ENCODE measurements around the gene C2CD5.
"Not testable (repeated sequence)": the region's sequence is repeated elsewhere in the genome, so short reads cannot be mapped to it uniquely, and the experiment has no call there.

The C2CD5 gene

DNA sequence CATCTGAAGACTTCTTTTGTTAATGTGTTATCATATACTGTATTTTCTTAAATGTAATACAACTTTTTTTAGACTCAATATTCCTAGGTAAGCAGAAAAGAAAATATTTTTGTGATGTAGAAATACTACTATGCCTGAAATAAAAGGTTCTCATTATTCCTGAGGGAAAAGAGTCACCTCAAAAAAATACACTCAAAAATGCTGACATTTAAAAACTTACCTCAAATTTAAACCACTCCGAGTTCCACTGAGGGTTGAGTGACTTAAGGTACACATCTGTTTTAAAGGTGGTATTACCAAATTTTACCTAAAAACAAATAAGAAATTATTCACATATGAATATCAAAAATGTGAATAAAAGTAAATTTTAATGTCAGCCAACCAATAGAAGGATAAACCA, 9.3 kb downstream of the C2CD5 start:
- no peak for DNase-seq

DNA sequence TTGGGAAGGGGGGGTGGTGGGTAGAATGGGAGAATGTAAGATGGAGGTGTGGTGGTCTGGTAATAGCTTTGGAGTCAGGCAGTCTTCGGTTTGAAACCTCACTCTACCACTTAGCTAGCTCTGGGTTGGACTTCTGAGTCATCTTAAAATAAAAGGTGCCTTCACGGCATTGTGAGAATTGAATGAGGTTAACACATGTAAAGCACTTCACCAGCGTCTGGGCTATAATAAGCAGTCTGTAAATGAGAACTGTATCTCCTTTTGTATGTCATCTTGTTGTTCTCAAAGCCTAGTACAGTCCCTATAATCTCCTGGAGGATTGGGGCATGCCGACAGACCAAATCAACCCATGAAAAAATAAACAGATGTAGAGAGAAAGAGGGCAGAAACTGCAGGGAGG, 11.2 kb downstream of the C2CD5 start:
- no peak for DNase-seq

DNA sequence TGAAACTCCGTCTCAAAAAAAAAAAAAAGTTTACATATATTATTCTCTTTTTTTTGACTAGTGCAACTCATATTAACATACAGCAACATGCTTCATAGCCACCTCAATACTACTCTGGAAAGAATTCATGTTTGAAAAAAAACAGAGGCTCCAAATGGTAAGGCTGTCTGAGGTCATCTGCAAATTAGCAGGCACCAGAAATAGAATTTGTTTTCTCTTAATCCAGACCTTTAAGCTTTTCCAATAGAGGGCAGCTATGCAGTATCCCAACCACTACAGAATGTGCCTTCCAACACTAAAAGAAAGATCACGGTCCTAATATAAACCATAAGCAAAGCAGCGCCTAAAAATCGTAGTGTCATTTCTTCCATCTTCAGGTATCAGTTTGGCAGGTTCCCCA, 12.0 kb downstream of the C2CD5 start:
- no peak for DNase-seq

DNA sequence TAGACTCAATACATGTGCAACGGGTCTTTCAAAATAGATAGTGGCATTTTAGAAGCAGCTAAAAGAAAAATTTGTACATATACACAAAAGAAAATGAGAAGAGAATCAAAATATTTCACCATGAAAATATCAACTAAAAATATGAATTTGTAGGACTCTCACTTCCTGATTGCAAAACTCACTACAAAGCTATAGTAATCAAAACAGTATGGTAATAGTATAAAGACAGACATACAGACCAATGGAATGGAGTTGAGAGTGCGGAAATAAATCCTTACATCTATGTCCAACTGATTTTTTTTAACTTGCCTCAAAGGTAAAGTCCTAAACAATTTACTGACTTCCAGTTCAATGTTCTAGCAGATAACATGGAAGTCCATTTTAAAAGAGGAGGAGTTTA, 13.1 kb downstream of the C2CD5 start:
- no peak for DNase-seq

DNA sequence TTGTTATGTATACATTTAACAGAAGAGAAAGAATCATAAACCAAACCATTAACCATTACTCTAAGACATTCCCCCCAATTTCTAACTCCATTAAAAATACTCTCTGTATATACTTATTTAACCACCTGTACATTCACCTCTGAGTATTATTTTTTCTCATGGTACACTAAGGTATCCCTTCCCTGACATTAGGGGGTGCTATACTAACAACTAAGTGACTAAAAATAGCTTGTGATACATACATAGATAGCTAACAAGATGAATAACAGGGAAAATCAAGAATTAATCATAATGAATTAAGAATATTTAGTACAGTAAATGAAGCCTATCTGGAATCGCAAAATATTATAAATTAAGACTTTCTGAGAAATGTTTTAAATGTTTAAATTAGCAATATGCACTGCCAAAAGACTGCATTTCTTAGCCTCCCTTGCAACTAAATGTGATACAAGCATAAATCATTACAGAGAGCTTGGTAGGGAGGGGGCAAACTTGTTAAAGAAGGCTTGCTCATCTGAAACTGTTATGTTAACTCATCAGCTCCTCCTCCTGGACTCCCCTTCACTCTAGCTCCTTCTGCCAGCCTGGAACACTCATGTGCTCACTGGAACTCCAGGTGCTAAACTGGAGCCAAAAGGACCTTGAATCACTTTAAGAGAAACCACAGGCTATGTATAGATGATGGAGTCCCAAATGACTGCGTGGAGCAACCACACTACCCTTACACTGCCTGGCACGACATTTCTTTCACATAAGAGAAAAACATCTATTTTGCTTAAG, 14.9 kb downstream of the C2CD5 start:
- DNase-seq: no peak

DNA sequence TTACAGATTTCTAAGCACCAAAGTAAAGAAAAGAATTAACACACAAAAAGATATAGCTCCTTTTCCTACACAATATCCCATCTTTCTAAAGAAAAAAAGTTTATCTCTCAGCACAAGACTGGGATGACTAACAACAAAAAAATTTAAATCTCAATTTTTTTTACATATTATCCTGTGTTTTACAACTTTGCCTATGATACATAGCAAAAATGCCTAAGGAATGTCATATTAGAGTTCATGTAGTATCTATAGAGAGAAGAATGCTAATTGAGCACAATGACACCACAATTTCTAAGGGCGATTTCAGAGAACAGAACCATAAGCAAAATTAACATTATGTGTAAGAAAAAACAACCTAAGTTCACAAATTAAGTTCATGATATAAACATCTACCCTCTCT, 16.3 kb downstream of the C2CD5 start:
- no peak for DNase-seq

DNA sequence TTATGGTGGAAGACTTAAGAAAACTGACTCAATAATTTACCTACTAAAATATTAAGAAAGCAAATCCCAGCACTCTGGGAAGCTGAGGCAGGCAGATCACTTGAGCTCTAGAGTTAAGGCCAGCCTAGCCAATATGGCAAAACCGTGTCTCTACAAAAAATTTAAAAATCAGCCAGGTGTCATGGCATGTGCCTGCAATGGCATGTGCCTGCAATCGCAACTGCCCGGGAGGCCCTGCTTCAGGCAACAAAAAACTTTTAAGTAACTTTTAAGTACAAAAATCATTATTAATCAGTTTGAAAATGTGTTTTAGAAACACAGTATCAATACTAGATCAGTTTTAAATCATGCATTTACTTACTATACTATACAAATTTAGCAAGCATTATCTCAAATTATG, 17.5 kb downstream of the C2CD5 start:
- no peak for DNase-seq

DNA sequence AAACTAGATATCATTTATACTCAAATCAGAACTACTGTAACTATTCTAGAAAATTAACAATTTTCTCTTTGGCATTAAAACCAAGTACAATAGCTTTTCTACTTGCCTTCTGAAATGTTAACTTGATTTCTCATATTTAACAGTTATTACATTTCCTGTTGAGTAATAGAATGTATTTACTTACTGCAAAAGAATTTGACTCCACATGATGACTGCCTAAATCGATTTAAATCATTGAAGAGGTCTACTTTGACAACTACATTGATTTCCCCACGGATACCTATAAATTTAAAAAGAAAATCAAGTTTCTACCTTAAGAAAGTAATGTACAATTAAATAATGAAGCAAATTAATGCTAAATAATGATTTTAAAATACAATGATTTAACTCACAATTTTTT, 18.9 kb downstream of the C2CD5 start:
- no peak for DNase-seq

DNA sequence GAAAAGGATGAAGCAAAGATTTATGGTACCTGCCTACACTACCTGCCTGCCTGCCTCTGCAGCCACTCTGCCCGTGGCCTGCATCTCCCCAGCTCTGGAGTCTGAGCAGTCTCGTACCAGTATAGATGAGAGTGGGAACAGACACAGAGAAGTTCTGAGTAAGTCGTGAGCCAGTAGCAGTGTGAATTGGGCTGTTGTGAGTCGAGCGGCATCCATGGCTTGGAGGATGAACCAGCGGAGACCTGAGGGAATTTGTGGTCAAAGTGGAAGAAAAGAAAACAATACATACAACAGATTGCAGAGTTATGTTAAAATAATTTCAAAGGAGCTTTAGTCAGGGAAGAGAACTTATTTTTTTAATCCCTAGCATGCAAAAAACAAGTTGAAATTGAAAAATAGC, 25.3 kb downstream of the C2CD5 start:
- DNase-seq: no peak

DNA sequence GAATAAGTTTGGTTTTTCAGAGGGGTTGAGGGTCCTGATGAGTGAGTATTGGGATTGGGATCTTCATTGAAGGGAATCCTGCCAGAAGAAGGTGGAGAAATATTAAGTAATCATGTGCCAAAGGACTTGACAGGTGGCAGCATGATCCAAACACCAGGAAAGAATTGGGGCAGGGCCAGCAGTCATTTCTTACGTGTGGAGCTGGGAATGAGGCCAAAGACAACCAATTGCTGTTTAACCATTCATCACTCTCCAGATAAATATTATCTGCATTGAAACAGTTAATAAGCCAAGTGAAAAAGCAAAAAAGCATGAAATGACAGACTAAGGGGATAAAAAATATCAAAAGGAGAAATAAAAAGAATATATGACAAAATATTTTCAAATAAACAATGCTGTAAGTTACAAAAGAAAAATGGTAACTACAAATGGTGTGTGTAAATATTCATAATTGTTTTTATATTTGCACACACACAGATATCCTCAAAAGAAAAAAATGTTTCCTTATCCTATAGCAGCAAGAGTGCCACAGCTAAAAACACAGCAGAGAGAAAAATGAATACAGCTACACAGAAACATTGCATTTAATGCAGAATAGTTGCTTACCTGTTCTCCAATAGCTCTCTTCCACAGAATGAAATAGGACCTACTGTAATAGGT, 26.2 kb downstream of the C2CD5 start:
- no peak for DNase-seq

DNA sequence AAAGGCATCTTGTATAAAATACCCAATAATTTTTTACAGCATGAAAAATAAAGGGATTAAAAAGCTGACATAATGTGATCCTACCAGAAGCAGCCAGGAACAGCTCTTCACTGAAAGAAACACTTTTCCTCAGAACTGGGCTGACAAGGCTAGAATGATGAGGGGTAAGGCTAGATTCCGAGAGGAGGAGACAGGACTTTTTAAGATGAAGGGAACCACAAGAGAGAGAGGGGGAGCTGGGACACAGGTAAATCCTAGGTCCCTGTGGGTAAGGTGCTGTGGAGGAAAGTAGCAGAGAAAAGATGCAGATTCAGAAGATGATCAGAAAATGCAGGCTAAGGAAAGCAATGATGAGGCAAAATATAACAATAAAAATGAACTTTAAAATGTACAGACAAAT, 29.5 kb downstream of the C2CD5 start:
- no peak for DNase-seq

DNA sequence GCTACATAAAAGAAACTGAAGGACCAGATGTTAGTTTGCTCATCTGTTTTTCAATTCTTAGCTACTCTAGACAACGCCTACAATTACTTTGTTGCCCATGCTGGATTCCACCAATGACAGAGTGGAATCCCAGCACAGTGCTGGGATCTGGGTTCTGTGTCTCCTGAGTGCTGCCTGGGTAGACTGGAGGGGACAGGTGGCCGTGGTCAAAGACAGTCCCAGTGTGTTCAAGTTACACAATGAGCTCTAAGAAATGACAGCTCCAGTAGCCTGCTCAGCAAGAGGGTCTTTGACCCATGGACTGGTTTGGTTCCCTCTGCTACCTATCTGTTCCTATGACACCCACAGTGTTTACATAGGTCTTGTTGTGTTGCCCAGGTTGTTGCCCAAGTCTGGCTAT, 38.5 kb downstream of the C2CD5 start:
- no peak for DNase-seq

DNA sequence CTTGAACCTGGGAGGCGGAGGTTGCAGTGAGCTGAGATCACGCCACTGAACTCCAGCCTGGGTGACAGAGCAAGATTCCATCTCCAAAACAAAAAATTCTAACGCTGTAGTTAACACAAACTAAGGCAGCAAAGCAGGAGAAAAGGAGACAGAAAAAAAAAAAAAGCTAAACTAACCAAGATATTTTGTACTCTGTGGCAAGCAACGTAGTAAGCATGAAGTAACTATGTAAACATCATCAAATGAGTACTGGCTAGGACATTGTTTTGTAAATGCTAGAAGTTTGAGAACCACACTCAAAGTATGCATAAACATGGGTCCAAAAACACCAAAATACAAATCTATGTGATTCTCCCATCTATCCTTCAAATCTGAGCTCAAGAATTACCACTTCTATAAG, 44.2 kb downstream of the C2CD5 start:
- DNase-seq: no peak

DNA sequence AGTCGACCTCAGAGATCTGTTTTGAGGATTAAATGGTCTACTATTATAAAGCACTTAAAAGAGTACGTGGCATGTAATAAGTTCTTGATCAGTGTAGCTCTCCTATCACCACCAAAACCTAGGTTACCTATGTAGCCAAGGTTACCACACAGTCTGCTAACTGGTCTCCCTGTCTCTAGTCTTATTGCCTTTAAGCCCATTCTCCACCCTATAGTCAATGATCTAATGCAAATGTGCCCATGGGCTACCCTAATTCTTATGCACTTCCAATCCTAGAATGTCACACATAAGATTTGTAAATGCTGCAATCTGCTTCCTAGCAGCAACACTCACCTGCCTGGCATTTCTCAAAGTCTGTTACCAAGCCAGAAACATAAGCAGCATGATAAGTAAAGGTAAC, 44.9 kb downstream of the C2CD5 start:
- no peak for DNase-seq

DNA sequence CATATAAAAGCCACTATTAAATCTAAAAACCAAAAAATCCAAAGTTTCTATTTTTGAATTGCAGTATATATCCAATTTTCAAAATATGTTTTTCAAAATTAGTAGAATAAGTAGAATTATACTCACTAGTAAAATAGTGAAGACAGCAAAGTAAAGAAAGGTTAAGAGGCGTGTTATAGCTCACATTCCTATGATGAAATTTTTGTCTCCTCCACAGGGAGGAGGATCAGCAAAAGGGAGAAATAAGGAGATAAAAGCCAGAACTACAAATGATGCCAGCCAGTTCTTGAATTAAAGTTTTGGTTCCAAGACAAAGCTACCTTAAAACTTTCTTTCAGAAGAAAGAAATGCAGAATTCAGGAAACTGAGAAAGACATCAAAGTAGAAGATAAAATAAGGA, 50.0 kb downstream of the C2CD5 start:
- no peak for DNase-seq

DNA sequence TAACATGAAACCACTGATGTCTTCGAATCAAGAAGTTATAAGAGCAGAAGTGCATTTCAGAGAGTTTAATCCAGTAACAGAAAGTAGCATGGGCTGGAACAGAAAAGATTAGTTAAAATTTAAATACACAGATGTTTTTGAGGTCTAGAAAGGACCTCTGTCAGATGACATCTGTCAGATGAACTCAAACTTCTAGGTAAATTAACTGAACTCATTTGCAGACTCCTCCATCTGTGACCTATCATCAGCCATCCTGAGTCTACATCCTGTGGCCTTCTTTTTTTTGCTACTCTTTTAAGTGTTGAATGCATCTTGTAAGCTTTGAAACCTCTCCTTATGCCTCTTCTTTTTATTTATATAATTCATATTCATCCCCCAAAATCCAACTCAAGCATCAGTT, 53.3 kb downstream of the C2CD5 start:
- DNase-seq: no peak

DNA sequence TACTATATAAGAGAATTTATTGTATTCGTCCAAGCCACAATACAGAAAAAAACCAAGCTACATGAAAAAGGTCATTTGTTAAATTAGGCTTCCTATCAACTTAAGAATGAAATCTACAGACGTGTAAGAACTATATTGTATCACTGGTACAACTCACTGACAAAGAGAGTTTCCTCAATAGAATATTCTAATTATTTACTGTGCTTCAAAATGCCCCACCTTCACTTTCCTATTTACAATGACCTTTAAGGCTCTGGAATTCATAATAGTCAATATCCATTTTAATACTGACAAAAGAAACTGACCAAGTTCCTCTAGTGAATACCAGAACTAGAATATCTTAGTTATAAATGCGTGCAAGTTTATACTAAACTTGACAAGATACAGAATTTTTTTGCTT, 55.9 kb downstream of the C2CD5 start:
- no peak for DNase-seq

DNA sequence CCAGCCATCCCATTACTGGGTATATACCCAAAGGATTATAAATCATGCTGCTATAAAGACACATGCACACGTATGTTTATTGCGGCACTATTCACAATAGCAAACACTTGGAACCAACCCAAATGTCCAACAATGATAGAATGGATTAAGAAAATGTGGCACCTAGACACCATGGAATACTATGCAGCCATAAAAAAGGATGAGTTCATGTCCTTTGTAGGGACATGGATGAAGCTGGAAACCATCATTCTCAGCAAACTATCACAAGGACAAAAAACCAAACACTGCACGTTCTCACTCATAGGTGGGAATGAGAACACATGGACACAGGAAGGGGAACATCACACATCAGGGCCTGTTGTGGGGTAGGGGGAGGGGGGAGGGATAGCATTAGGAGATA, 56.7 kb downstream of the C2CD5 start:
- DNase-seq: not testable (repeated sequence)

DNA sequence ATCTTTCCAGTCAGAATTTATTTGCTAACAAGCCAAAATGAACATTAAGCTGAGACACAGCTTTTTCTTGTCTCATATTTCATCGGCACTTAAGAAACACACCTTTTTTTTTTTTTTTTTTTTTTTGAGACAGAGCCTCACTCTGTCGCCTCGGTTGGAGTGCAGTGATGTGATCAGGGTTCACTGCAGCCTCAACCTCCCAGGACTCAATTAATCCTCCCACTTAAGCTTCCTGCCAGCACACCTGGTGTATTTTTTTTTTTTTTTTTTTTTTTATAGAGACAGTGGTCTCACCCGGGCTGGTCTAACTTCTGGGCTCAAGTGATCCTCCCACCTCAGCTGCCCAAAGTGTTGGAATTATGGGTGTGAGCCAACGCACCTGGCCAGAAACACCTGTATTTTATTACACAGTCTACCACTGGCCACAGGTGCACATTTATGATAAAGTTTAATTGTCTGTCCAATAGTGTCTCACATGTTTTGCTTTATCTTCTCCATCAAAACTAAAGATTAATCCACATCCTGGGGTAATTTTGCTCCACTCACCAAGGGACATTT, 62.7 kb downstream of the C2CD5 start:
- DNase-seq: no peak

DNA sequence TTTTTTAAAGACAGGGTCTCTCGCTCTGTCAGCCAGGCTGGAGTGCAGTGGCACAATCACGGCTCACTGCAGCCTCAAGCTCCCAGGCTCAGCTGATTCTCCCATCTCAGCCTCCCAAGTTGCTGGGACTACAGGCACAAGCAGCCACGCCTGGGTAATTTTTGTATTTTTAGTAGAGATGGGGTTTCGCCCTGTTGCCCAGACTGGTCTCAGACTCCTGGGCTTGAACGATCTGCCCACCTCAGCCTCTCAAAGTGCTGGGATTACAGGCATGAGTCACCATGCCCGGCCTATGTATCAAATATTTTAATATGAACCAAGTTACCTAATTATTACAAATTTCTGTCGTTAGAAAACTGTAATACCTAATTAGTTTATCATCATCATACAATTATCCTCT, 63.5 kb downstream of the C2CD5 start:
- DNase-seq: not testable (repeated sequence)

DNA sequence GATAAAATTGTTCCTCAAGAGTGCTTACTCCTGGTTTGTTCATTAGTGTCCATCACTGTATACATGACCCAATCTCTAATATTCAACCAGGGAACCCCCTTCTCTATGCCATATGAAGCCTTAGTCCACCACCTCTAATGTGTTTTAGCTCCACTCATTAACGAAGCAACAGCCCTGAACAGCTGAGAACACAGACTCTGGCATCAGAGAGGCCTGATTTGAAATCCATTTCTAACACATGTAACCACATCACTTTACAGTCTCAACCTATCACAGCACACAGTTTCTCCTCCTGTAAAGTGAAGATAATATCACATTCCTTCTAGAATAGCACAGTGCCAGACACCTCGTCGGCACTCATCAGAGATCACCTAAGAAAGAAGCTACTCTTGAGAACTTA, 64.3 kb downstream of the C2CD5 start:
- DNase-seq: no peak

DNA sequence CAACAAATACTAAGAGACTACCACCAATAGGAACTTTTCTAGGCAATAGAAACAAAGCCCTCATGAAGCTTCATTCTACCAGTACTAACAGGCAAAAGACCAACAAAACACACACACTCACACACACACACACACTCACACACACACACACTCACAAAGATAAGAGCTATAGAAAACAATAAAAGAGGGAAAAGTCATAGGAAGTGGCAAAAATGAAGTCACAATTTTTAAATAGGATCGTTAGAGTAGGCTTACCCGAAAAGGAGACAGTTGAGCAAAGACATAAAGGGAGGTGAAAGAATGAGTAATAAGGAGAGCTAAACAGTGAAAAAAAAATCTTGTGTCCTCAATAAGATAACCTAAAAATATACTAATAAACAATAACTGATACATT, 66.5 kb downstream of the C2CD5 start:
- DNase-seq: no peak

DNA sequence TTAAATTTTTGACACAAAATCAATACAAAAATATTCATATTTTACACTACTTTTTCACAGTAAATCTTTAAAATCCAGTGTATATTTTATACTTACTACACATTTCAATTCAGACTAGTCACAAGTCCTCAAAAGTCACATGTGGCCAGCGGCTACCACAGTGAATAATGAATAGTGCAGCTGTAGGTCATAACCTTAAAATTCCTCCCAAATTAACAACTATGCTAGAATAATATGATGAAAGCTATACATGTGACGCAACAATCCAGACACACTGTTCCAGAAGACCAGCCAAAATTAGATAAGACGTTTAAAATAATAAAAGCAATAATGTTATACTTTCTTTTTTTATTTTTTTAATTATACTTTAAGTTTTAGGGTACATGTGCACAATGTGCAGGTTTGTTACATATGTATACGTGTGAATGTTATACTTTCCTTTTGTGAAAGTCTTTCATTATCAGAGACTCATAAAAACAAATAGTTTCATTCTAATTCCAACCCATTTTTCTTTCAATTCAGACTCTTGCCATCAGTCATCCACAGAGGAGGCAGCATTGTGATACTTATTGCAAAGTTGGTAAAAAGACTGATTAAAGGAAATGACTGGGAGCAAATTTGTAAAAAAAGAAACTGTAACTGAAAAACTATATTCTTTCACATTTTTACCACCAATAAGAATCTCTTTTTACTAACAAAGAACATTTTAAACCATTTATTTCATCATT, 67.0 kb downstream of the C2CD5 start:
- no peak for DNase-seq

DNA sequence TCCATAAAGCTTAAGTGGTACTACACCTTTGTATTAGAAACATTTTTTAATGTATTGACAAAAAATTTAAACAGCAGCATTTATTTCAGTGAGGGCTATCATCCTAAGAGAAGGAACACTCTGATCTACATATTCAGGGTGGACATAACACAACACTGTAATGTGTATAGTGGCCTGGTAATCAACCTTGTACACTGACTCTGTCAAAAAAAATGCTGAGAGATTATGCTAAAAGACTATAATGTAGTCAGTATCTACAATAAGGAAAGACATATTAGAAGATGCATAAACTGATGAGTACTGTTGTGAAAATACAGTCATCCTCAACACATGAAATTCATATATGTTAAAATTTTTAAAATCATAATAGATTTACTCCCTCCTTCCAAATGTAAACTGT, 68.2 kb downstream of the C2CD5 start:
- no peak for DNase-seq

Measured in KG1 (cell line).